Measurements from ENCODE around the gene IGF1R.

Gene IGF1R

DNA sequence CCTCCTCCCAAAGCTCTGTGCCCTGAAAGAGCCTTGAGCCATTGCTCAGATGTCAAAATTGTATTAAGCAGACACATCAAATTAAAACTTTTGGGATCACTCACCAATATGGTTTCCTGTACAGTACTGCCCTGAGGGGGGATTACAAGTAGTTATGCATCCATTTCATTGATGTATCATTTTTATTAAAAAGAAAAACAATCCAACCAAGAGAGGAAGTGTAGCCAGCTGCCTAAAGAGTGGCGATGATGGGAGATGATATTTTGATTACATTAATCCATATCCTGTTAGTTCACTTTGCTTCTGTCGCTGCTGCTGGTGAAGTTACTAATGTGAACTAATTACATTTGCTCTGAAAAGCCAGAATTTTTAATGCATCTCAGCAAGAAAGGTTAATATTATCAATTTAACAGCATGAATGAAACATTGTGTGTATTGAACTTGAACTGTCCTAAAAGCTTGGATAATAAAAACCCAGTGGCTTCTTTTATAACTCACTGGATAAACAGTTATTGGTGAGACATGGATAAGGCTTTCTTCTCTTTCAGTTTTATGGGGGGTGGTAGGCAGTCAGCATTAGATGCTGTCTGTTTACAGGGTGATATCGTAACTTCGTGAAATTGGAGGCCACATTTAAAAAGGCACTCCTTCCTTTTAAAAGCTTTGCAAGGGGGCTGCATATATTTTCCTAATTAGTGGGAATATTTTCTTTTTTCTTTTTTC is 87.7 kb downstream of the IGF1R start:
- DNase-seq (ENCODE audit: low read depth) = no peak
- TF ChIP-seq CTCF (conservative IDR thresholded peaks at IDR 0.05; ENCODE audit: low read depth, low read length) = no peak
- H3K4me3 ChIP-seq (ENCODE audit: low read length) = no peak overlapping the region

GRCh38 chr15:98737159-98737558 is 88.8 kb downstream of the IGF1R start:
- no peak for TF ChIP-seq CTCF (conservative IDR thresholded peaks at IDR 0.05; ENCODE audit: low read depth, low read length)
- DNase-seq (ENCODE audit: low read depth) = no peak
- no peak overlapping the region for H3K4me3 ChIP-seq (ENCODE audit: low read length)

DNA sequence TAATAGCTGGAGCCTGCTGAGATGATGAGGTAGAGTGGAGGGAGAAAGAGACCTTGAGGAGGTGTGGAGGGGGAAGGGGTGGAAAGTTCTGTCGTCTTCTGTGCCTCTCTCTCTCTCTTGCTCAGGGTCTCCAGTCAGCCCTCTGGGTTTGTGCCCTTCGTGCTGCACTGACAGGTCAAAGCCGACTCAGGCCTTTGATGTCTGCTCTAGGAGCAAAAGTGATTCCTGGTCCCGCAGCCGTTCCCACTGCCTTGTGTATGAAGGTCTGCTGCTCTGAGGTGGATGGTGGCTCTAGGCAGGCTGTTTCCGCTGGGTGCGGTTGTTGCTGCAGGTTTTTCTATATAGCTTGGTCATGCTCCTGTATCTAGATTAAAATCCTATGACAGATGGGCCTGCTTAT is 89.4 kb downstream of the IGF1R start:
- TF ChIP-seq CTCF (conservative IDR thresholded peaks at IDR 0.05; ENCODE audit: low read depth, low read length) = no peak
- no peak for DNase-seq (ENCODE audit: low read depth)
- no peak overlapping the region for H3K4me3 ChIP-seq (ENCODE audit: low read length)

- TF ChIP-seq CTCF (conservative IDR thresholded peaks at IDR 0.05; ENCODE audit: low read depth, low read length) = no peak
- DNase-seq (ENCODE audit: low read depth) = no peak
- H3K4me3 ChIP-seq (ENCODE audit: low read length) = no peak overlapping the region
Observed at GRCh38 chr15:98738689-98739401, 90.5 kb downstream of the IGF1R start.

DNA sequence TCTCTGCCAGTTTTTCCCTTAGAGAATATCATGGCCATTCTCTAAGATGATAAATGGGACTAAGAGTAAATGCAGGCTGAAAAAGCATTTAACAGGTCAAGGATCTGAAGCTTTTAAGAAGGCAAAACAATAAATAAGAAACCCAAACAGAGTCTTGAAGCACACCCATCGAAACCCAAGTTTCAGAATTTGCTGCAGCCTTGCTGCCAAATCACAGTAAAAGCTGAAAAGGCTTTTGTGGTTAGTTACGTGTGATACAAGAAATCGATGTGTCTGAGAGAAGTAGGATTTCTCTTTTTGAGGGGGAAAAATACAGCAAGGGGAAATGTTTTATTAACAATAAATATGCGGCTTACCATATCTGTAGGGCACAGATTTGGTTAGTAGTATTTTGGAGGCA is 92.0 kb downstream of the IGF1R start:
- H3K4me3 ChIP-seq (ENCODE audit: low read length) = no peak overlapping the region
- DNase-seq (ENCODE audit: low read depth) = no peak
- no peak for TF ChIP-seq CTCF (conservative IDR thresholded peaks at IDR 0.05; ENCODE audit: low read depth, low read length)

GRCh38 chr15:98740963-98741362 is 92.6 kb downstream of the IGF1R start:
- no peak for DNase-seq (ENCODE audit: low read depth)
- no peak for TF ChIP-seq CTCF (conservative IDR thresholded peaks at IDR 0.05; ENCODE audit: low read depth, low read length)
- H3K4me3 ChIP-seq (ENCODE audit: low read length) = no peak overlapping the region

- no peak overlapping the region for H3K4me3 ChIP-seq (ENCODE audit: low read length)
- no peak for TF ChIP-seq CTCF (conservative IDR thresholded peaks at IDR 0.05; ENCODE audit: low read depth, low read length)
- DNase-seq (ENCODE audit: low read depth) = no peak
Observed at GRCh38 chr15:98743177-98743576, 94.8 kb downstream of the IGF1R start.
